ENCODE results near the gene EYS.
"Not testable (repeated sequence)": the region's sequence is repeated elsewhere in the genome, so short reads cannot be mapped to it uniquely, and the experiment has no call there.

The EYS gene

GRCh38 chr6:65569505-65569904, 137.5 kb downstream of the EYS start:
- Histone ChIP-seq H3K4me3 (ENCODE audit: insufficient read length, low read depth) (no peak overlapping the region), H3K9me3 (ENCODE audit: insufficient read depth, low read length) (0 out of 2 replicates have a peak, but pooled peaks cover 9% of the 10 kb centered on the region), H3K9ac (ENCODE audit: insufficient read length, low read depth) (no peak overlapping the region), H3K36me3 (ENCODE audit: insufficient read depth, insufficient read length, low read length) (no peaks in the 10 kb centered on the region), H3K4me1 (ENCODE audit: insufficient read depth, insufficient read length) (no peaks in the 10 kb centered on the region), H3K27me3 (ENCODE audit: insufficient read depth, insufficient read length) (no peaks in the 10 kb centered on the region)
- TF ChIP-seq ZNF274 (IDR thresholded peaks at IDR 0.05; ENCODE audit: low read depth, low read length) (no peak), SUZ12 (IDR thresholded peaks at IDR 0.05; ENCODE audit: extremely low read depth, insufficient read depth, insufficient read length) (no peak), YY1 (IDR thresholded peaks at IDR 0.05; ENCODE audit: insufficient read depth, insufficient read length) (no peak)
- no peak for DNase-seq (ENCODE audit: low read depth, low spot score)

DNA sequence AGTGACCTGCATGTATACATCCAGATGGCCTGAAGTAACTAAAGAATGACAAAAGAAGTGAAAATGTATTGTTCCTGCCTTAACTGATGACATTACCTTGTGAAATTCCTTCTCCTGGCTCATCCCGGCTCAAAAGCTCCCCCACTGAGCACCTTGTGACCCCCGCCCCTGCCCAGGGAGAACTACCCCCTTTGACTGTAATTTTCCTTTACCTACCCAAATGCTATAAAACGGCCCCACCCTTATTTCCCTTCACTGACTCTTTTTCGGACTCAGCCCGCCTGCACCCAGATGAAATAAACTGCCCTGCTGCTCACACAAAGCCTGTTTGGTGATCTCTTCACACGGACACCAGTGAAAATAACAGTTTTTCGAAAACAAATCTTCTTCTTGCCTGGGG, 138.0 kb downstream of the EYS start:
- not testable (repeated sequence) for H3K4me1 ChIP-seq (ENCODE audit: insufficient read depth, insufficient read length); H3K4me3 ChIP-seq (ENCODE audit: insufficient read length, low read depth); H3K9me3 ChIP-seq (ENCODE audit: insufficient read depth, low read length); H3K27me3 ChIP-seq (ENCODE audit: insufficient read depth, insufficient read length); DNase-seq (ENCODE audit: low read depth, low spot score); H3K36me3 ChIP-seq (ENCODE audit: insufficient read depth, insufficient read length, low read length); H3K9ac ChIP-seq (ENCODE audit: insufficient read length, low read depth)

DNA sequence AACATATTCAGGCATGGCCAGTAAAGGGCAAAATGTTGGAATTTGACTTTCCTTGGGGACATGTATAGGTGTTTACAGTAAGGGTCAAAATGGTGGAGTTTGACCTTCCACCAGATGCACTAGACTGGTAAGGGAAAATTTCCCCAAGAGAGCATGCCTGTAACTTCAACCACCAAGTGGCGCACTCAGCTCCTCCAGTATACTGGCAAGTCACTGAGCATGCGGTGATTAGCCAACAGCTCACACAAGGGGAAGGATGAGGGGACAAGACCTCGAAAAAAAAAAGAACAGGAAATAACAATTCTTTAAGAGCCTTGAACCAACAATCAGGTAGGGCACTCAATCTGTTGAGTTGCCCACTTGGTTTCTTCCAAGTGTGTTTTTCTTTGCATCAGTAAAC, 140.9 kb downstream of the EYS start:
- Histone ChIP-seq H3K4me1 (ENCODE audit: insufficient read depth, insufficient read length) (no peaks in the 10 kb centered on the region), H3K36me3 (ENCODE audit: insufficient read depth, insufficient read length, low read length) (no peaks in the 10 kb centered on the region), H3K9me3 (ENCODE audit: insufficient read depth, low read length) (0 out of 2 replicates have a peak, but pooled peaks cover 9% of the 10 kb centered on the region), H3K4me3 (ENCODE audit: insufficient read length, low read depth) (no peak overlapping the region), H3K9ac (ENCODE audit: insufficient read length, low read depth) (no peak overlapping the region), H3K27me3 (ENCODE audit: insufficient read depth, insufficient read length) (no peaks in the 10 kb centered on the region)
- no peak for TF ChIP-seq ZNF274 (IDR thresholded peaks at IDR 0.05; ENCODE audit: low read depth, low read length)
- no peak for TF ChIP-seq YY1 (IDR thresholded peaks at IDR 0.05; ENCODE audit: insufficient read depth, insufficient read length)
- TF ChIP-seq SUZ12 (IDR thresholded peaks at IDR 0.05; ENCODE audit: extremely low read depth, insufficient read depth, insufficient read length): no peak
- DNase-seq (ENCODE audit: low read depth, low spot score): no peak

GRCh38 chr6:65558071-65558470, 149.0 kb downstream of the EYS start:
- Histone ChIP-seq H3K36me3 (ENCODE audit: insufficient read depth, insufficient read length, low read length) (no peaks in the 10 kb centered on the region), H3K4me3 (ENCODE audit: insufficient read length, low read depth) (no peak overlapping the region), H3K9me3 (ENCODE audit: insufficient read depth, low read length) (no peaks in the 10 kb centered on the region), H3K9ac (ENCODE audit: insufficient read length, low read depth) (no peak overlapping the region), H3K27me3 (ENCODE audit: insufficient read depth, insufficient read length) (no peaks in the 10 kb centered on the region), H3K4me1 (ENCODE audit: insufficient read depth, insufficient read length) (no peaks in the 10 kb centered on the region)
- DNase-seq (ENCODE audit: low read depth, low spot score): no peak
- TF ChIP-seq ZNF274 (IDR thresholded peaks at IDR 0.05; ENCODE audit: low read depth, low read length) (no peak), SUZ12 (IDR thresholded peaks at IDR 0.05; ENCODE audit: extremely low read depth, insufficient read depth, insufficient read length) (no peak), YY1 (IDR thresholded peaks at IDR 0.05; ENCODE audit: insufficient read depth, insufficient read length) (no peak)

DNA sequence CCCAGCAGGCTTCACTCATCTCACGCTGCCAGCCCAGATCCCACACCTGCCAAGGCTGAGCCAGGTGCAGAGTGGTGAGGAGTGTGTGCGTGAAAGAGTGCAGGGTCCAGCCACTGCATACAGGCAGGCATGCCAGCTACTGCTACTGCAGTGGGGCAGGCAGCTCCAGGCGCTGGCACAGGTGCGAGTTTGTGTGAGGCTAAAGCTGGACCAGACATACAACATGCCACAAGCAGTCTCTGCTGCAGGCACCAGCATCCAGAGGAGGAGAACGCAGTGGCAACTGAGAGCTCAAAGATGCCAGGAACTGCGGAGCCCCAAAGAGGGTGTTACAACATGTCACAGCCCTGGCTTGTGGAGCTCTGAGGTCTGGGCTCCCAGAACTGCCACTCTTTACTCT, 149.8 kb downstream of the EYS start:
- no peaks in the 10 kb centered on the region for H3K4me1 ChIP-seq (ENCODE audit: insufficient read depth, insufficient read length)
- no peaks in the 10 kb centered on the region for H3K27me3 ChIP-seq (ENCODE audit: insufficient read depth, insufficient read length)
- H3K9ac ChIP-seq (ENCODE audit: insufficient read length, low read depth): no peak overlapping the region
- TF ChIP-seq YY1 (IDR thresholded peaks at IDR 0.05; ENCODE audit: insufficient read depth, insufficient read length) (no peak), SUZ12 (IDR thresholded peaks at IDR 0.05; ENCODE audit: extremely low read depth, insufficient read depth, insufficient read length) (no peak), ZNF274 (IDR thresholded peaks at IDR 0.05; ENCODE audit: low read depth, low read length) (no peak)
- H3K36me3 ChIP-seq (ENCODE audit: insufficient read depth, insufficient read length, low read length): no peaks in the 10 kb centered on the region
- no peak overlapping the region for H3K4me3 ChIP-seq (ENCODE audit: insufficient read length, low read depth)
- DNase-seq (ENCODE audit: low read depth, low spot score): no peak
- H3K9me3 ChIP-seq (ENCODE audit: insufficient read depth, low read length): no peaks in the 10 kb centered on the region

- Histone ChIP-seq H3K9me3 (ENCODE audit: insufficient read depth, low read length) (no peaks in the 10 kb centered on the region), H3K4me3 (ENCODE audit: insufficient read length, low read depth) (no peak overlapping the region), H3K27me3 (ENCODE audit: insufficient read depth, insufficient read length) (no peaks in the 10 kb centered on the region), H3K9ac (ENCODE audit: insufficient read length, low read depth) (no peak overlapping the region), H3K36me3 (ENCODE audit: insufficient read depth, insufficient read length, low read length) (no peaks in the 10 kb centered on the region), H3K4me1 (ENCODE audit: insufficient read depth, insufficient read length) (no peaks in the 10 kb centered on the region)
- no peak for DNase-seq (ENCODE audit: low read depth, low spot score)
- TF ChIP-seq YY1 (IDR thresholded peaks at IDR 0.05; ENCODE audit: insufficient read depth, insufficient read length): no peak
- TF ChIP-seq ZNF274 (IDR thresholded peaks at IDR 0.05; ENCODE audit: low read depth, low read length): no peak
- TF ChIP-seq SUZ12 (IDR thresholded peaks at IDR 0.05; ENCODE audit: extremely low read depth, insufficient read depth, insufficient read length): no peak
Measured at GRCh38 chr6:65546894-65547293, 160.1 kb downstream of the EYS start.

- Histone ChIP-seq H3K9me3 (ENCODE audit: insufficient read depth, low read length) (no peaks in the 10 kb centered on the region), H3K4me1 (ENCODE audit: insufficient read depth, insufficient read length) (no peaks in the 10 kb centered on the region), H3K36me3 (ENCODE audit: insufficient read depth, insufficient read length, low read length) (no peaks in the 10 kb centered on the region), H3K4me3 (ENCODE audit: insufficient read length, low read depth) (no peak overlapping the region), H3K9ac (ENCODE audit: insufficient read length, low read depth) (no peak overlapping the region), H3K27me3 (ENCODE audit: insufficient read depth, insufficient read length) (no peaks in the 10 kb centered on the region)
- TF ChIP-seq SUZ12 (IDR thresholded peaks at IDR 0.05; ENCODE audit: extremely low read depth, insufficient read depth, insufficient read length) (no peak), ZNF274 (IDR thresholded peaks at IDR 0.05; ENCODE audit: low read depth, low read length) (no peak)
- DNase-seq (ENCODE audit: low read depth, low spot score): no peak
Measured at GRCh38 chr6:65545920-65546319, 161.1 kb downstream of the EYS start.

- no peak overlapping the region for H3K4me3 ChIP-seq (ENCODE audit: insufficient read length, low read depth)
- TF ChIP-seq SUZ12 (IDR thresholded peaks at IDR 0.05; ENCODE audit: extremely low read depth, insufficient read depth, insufficient read length) (no peak), ZNF274 (IDR thresholded peaks at IDR 0.05; ENCODE audit: low read depth, low read length) (no peak), YY1 (IDR thresholded peaks at IDR 0.05; ENCODE audit: insufficient read depth, insufficient read length) (no peak)
- H3K27me3 ChIP-seq (ENCODE audit: insufficient read depth, insufficient read length): no peaks in the 10 kb centered on the region
- H3K4me1 ChIP-seq (ENCODE audit: insufficient read depth, insufficient read length): no peaks in the 10 kb centered on the region
- H3K9ac ChIP-seq (ENCODE audit: insufficient read length, low read depth): no peak overlapping the region
- no peaks in the 10 kb centered on the region for H3K36me3 ChIP-seq (ENCODE audit: insufficient read depth, insufficient read length, low read length)
- no peaks in the 10 kb centered on the region for H3K9me3 ChIP-seq (ENCODE audit: insufficient read depth, low read length)
- no peak for DNase-seq (ENCODE audit: low read depth, low spot score)
Measured at GRCh38 chr6:65538644-65539043, 168.4 kb downstream of the EYS start.
